Common myeloid progenitor, CD34-positive (primary cell): ENCODE measurements around the gene RUFY1.
"Not testable (repeated sequence)": the region's sequence is repeated elsewhere in the genome, so short reads cannot be mapped to it uniquely, and the experiment has no call there.

Experiments used
- CTCF ChIA-PET: fragments of 350-600 bp; sonication (Branson Sonifier 250); formaldehyde crosslinking; loops from one replicate; lab custom pipeline; 2021; ENCODE audit warnings: antibody characterized with exemption; lab: Charles Lee
- POLR2A ChIA-PET: fragments of 350-600 bp; sonication (Branson Sonifier 250); formaldehyde crosslinking; loops from one replicate; lab custom pipeline; 2021; ENCODE audit warnings: antibody characterized with exemption; lab: Charles Lee
- DNase-seq, 3 donors: peaks; one replicate each; pipeline versions ENCODE4 v3.0.0 to v3.0.0-alpha.2; 2013
- H3K27ac ChIP-seq, 2 experiments: 1 replicate in 1 of 2; 2 replicates in 1 of 2; pipeline ENCODE4 v1.7.0; 2013; ENCODE audit warnings: inconsistent platforms in 2 of 2, low read length in 2 of 2, mild to moderate bottlenecking in 2 of 2, low read depth in 1 of 2, moderate library complexity in 1 of 2; ENCODE audit not compliant: severe bottlenecking in 2 of 2, insufficient read depth in 1 of 2, poor library complexity in 1 of 2
- H3K27me3 ChIP-seq, 5 experiments: replicated peaks in 2 of 5; 1 replicate in 3 of 5; 2 replicates in 2 of 5; pipeline versions ENCODE4 v1.6.1 to v1.7.0; 2013; ENCODE audit warnings: low read length in 4 of 5, mild to moderate bottlenecking in 2 of 5, moderate library complexity in 2 of 5, inconsistent platforms in 1 of 5; ENCODE audit not compliant: insufficient read depth in 5 of 5, control insufficient read depth in 4 of 5
- H3K36me3 ChIP-seq, 4 experiments: 1 replicate in 2 of 4; 2 replicates in 2 of 4; pipeline versions ENCODE4 v1.6.1 to v1.7.0; 2013; ENCODE audit warnings: low read length in 3 of 4, control low read depth in 1 of 4, mild to moderate bottlenecking in 1 of 4; ENCODE audit not compliant: control insufficient read depth in 4 of 4, insufficient read depth in 4 of 4
- H3K4me1 ChIP-seq, 4 experiments: 1 replicate in 3 of 4; 2 replicates in 1 of 4; pipeline versions ENCODE4 v1.6.1 to v1.7.1; 2013; ENCODE audit warnings: low read length in 3 of 4, mild to moderate bottlenecking in 3 of 4, control low read depth in 1 of 4, inconsistent platforms in 1 of 4, moderate library complexity in 1 of 4; ENCODE audit not compliant: control insufficient read depth in 4 of 4, insufficient read depth in 4 of 4; ENCODE audit errors: control extremely low read depth in 1 of 4
- H3K4me3 ChIP-seq, 7 experiments: 1 replicate in 4 of 7; 2 replicates in 3 of 7; pipeline versions ENCODE4 v1.5.1 to v1.7.0; 2013; ENCODE audit warnings: mild to moderate bottlenecking in 7 of 7, low read length in 6 of 7, moderate library complexity in 6 of 7, inconsistent platforms in 2 of 7, low read depth in 2 of 7, control low read depth in 1 of 7; ENCODE audit not compliant: insufficient read depth in 4 of 7, control insufficient read depth in 1 of 7; ENCODE audit errors: extremely low read depth in 1 of 7
- H3K9me3 ChIP-seq, 5 experiments: 1 replicate in 4 of 5; 2 replicates in 1 of 5; pipeline versions ENCODE4 v1.6.1 to v1.7.1; 2013; ENCODE audit warnings: low read length in 4 of 5, mild to moderate bottlenecking in 2 of 5, inconsistent platforms in 1 of 5, low read depth in 1 of 5, moderate library complexity in 1 of 5; ENCODE audit not compliant: control insufficient read depth in 4 of 5, insufficient read depth in 2 of 5; ENCODE audit errors: control extremely low read depth in 1 of 5
- WGBS: methylation state at CpG from one replicate; pipeline ENCODE4 v1.1.5; 2013; ENCODE audit not compliant: insufficient coverage; 5-methylcytosine and 5-hydroxymethylcytosine counted together

The RUFY1 gene

GRCh38 chr5:179519416-179520070, 30.8 kb upstream of the RUFY1 start:
- H3K27me3 ChIP-seq, H3K9me3 ChIP-seq, POLR2A ChIA-PET, H3K27ac ChIP-seq, H3K4me3 ChIP-seq, H3K36me3 ChIP-seq, H3K4me1 ChIP-seq: not testable (repeated sequence)
- CTCF ChIA-PET = interaction anchor here (1.1 to 1.5 kb wide), 2 partner anchors 11 to 146 kb away, joined by 3 read pairs; no protein-coding TSS in a partner anchor
- 93% methylated on average over 12 of the region's 15 CpGs for WGBS
- peak in 1 of 3 donors; percentile 26 for DNase-seq

- no CpG with 5 or more reads among the region's 5 CpGs for WGBS
- H3K4me3 ChIP-seq, H3K4me1 ChIP-seq, H3K9me3 ChIP-seq, POLR2A ChIA-PET, CTCF ChIA-PET, H3K27me3 ChIP-seq, H3K27ac ChIP-seq, H3K36me3 ChIP-seq, DNase-seq: not testable (repeated sequence)
These were observed 28.2 kb upstream of the RUFY1 start for GRCh38 chr5:179522107-179522506.

GRCh38 chr5:179526978-179527377, 23.4 kb upstream of the RUFY1 start:
- CTCF ChIA-PET = no interaction called here
- H3K4me3 ChIP-seq = no peak overlapping the region
- no peaks in the 10 kb centered on the region for H3K36me3 ChIP-seq
- H3K27me3 ChIP-seq = no peaks in the 10 kb centered on the region
- peaks cover 7 to 36% (median 19%) of the 10 kb centered on the region in 4 experiments for H3K4me1 ChIP-seq
- POLR2A ChIA-PET = no interaction called here
- 15% methylated on average over 1 of the region's 1 CpG for WGBS
- H3K27ac ChIP-seq = no peak overlapping the region
- DNase-seq = peak in 1 of 3 donors; percentile 29
- H3K9me3 ChIP-seq = no peaks in the 10 kb centered on the region

GRCh38 chr5:179530069-179530998, 20.0 kb upstream of the RUFY1 start:
- no peaks in the 10 kb centered on the region for H3K27me3 ChIP-seq
- DNase-seq = peak; percentile 78 to 85 (median 85)
- H3K4me3 ChIP-seq = peak overlapping the region; percentile 64 to 91 (median 75)
- CTCF ChIA-PET = interaction anchor here (1.0 to 1.5 kb wide), 3 partner anchors 11 to 27 kb away, joined by 3 read pairs; no protein-coding TSS in a partner anchor
- POLR2A ChIA-PET = interaction anchor here (1.5 kb wide), 1 partner anchor 20 kb away, joined by 6 read pairs; the partner anchor contains the start of gene RUFY1
- no peaks in the 10 kb centered on the region for H3K36me3 ChIP-seq
- no peaks in the 10 kb centered on the region for H3K9me3 ChIP-seq
- H3K27ac ChIP-seq = peak overlapping the region; percentile 51 to 81
- H3K4me1 ChIP-seq = peaks cover 7 to 51% (median 28%) of the 10 kb centered on the region in 4 experiments
- WGBS = 6% methylated on average over 46 of the region's 65 CpGs

- Histone ChIP-seq H3K27me3 (no peaks in the 10 kb centered on the region), H3K27ac (no peak overlapping the region), H3K4me1 (peaks cover 7 to 38% (median 25%) of the 10 kb centered on the region in 4 experiments), H3K9me3 (no peaks in the 10 kb centered on the region), H3K36me3 (peaks cover 0 to 2% (median 0%) of the 10 kb centered on the region in 4 experiments), H3K4me3 (no peak overlapping the region)
- POLR2A ChIA-PET = no interaction called here
- no peak for DNase-seq
- over 99% methylated on average over 6 of the region's 6 CpGs for WGBS
- CTCF ChIA-PET = interaction anchor here (1.1 to 2.4 kb wide), 4 partner anchors 9 to 39 kb away, joined by 3 to 6 read pairs (median 4); no protein-coding TSS in a partner anchor
These were observed 17.3 kb upstream of the RUFY1 start for GRCh38 chr5:179533024-179533423.

GRCh38 chr5:179533907-179534306, 16.4 kb upstream of the RUFY1 start:
- CTCF ChIA-PET = interaction anchor here (1.3 to 2.4 kb wide), 3 partner anchors 8 to 25 kb away, joined by 3 to 6 read pairs (median 5); no protein-coding TSS in a partner anchor
- H3K27me3 ChIP-seq = no peaks in the 10 kb centered on the region
- DNase-seq = no peak
- peaks cover 0 to 2% (median 0%) of the 10 kb centered on the region in 4 experiments for H3K36me3 ChIP-seq
- H3K4me3 ChIP-seq = peak overlapping the region in 3 of 7 experiments; percentile 53 to 74 (median 62)
- H3K27ac ChIP-seq = peak overlapping the region; percentile 78 to 94
- WGBS = 100% methylated on average over 2 of the region's 5 CpGs
- H3K4me1 ChIP-seq = peaks cover 7 to 33% (median 24%) of the 10 kb centered on the region in 4 experiments
- POLR2A ChIA-PET = no interaction called here
- no peaks in the 10 kb centered on the region for H3K9me3 ChIP-seq
